Transverse colon (tissue), 4 donors: Measurements from ENCODE around the gene OR9Q2.
"Not testable (repeated sequence)": the region's sequence is repeated elsewhere in the genome, so short reads cannot be mapped to it uniquely, and the experiment has no call there.

ENCODE experiments used
- CTCF ChIP-seq, 5 experiments: fragments of 200-600 bp in 3 of 5; fragments of 450-650 bp in 2 of 5; sonication (generic) in 3 of 5; IDR thresholded peaks; 1 replicate in 2 of 5; 2 replicates in 3 of 5; pipeline ENCODE4 v1.5.1; 2016 to 2017; ENCODE audit warnings: antibody characterized with exemption in 5 of 5, inconsistent platforms in 3 of 5, mild to moderate bottlenecking in 2 of 5, moderate library complexity in 1 of 5
- EP300 ChIP-seq: sonication (generic); formaldehyde crosslinking; IDR thresholded peaks from one replicate; pipeline ENCODE4 v1.6.1; 2017; ENCODE audit warnings: antibody characterized with exemption, low read depth
- POLR2A ChIP-seq: fragments of 450-650 bp; IDR thresholded peaks from one replicate; pipeline ENCODE4 v1.6.1; 2016; ENCODE audit warnings: antibody characterized with exemption, mild to moderate bottlenecking, moderate library complexity
- POLR2AphosphoS5 ChIP-seq, 3 donors: sonication (generic); formaldehyde crosslinking; IDR thresholded peaks; one replicate each; pipeline ENCODE4 v1.6.1; 2016; ENCODE audit warnings: antibody characterized with exemption in 3 of 3

- not testable (repeated sequence) for TF ChIP-seq POLR2A; POLR2AphosphoS5 (IDR thresholded peaks at IDR 0.05); EP300; CTCF (IDR thresholded peaks at IDR 0.05)
Measured at GRCh38 chr11:58212420-58212819, 23.6 kb downstream of the OR9Q2 start, which contains the start of gene OR1S1.
